ENCODE measurements around the gene SPATA21.

The SPATA21 gene

GRCh38 chr1:16434501-16434900 is 2.7 kb downstream of the SPATA21 start:
- Histone ChIP-seq H3K4me1 (no peaks in the 10 kb centered on the region), H3K4me3 (no peak overlapping the region), H3K36me3 (no peaks in the 10 kb centered on the region), H3K27me3 (peaks cover 0 to 6% of the 10 kb centered on the region in 2 donors), H3K27ac (no peak overlapping the region), H3K9me3 (no peaks in the 10 kb centered on the region)
- no peak for TF ChIP-seq CTCF (IDR thresholded peaks at IDR 0.05)
- intact Hi-C loops (cut with DNase I; ENCODE audit: low total_unique reads), result no loop called here
- DNase-seq, result no peak

GRCh38 chr1:16434007-16434406 is 3.2 kb downstream of the SPATA21 start:
- no peaks in the 10 kb centered on the region for H3K36me3 ChIP-seq
- no peak overlapping the region for H3K4me3 ChIP-seq
- H3K27ac ChIP-seq, result no peak overlapping the region
- DNase-seq, result no peak
- intact Hi-C loops (cut with DNase I; ENCODE audit: low total_unique reads), result no loop called here
- TF ChIP-seq CTCF (IDR thresholded peaks at IDR 0.05), result no peak
- no peaks in the 10 kb centered on the region for H3K4me1 ChIP-seq
- no peaks in the 10 kb centered on the region for H3K9me3 ChIP-seq
- peaks cover 0 to 6% of the 10 kb centered on the region in 2 donors for H3K27me3 ChIP-seq

GRCh38 chr1:16433030-16433429 is 4.2 kb downstream of the SPATA21 start:
- intact Hi-C loops (cut with DNase I; ENCODE audit: low total_unique reads), result no loop called here
- no peak overlapping the region for H3K4me3 ChIP-seq
- peaks cover 0 to 6% of the 10 kb centered on the region in 2 donors for H3K27me3 ChIP-seq
- H3K9me3 ChIP-seq, result no peaks in the 10 kb centered on the region
- H3K4me1 ChIP-seq, result no peaks in the 10 kb centered on the region
- H3K27ac ChIP-seq, result no peak overlapping the region
- H3K36me3 ChIP-seq, result no peaks in the 10 kb centered on the region
- DNase-seq, result no peak
- TF ChIP-seq CTCF (IDR thresholded peaks at IDR 0.05), result no peak

- intact Hi-C loops (cut with DNase I; ENCODE audit: low total_unique reads), result no loop called here
- Histone ChIP-seq H3K4me1 (no peaks in the 10 kb centered on the region), H3K27me3 (peaks cover 0 to 6% of the 10 kb centered on the region in 2 donors), H3K9me3 (no peaks in the 10 kb centered on the region), H3K36me3 (no peaks in the 10 kb centered on the region), H3K27ac (no peak overlapping the region), H3K4me3 (no peak overlapping the region)
- no peak for TF ChIP-seq CTCF (IDR thresholded peaks at IDR 0.05)
- no peak for DNase-seq
These were observed 6.6 kb downstream of the SPATA21 start for GRCh38 chr1:16430606-16431005.

- DNase-seq, result no peak
- Histone ChIP-seq H3K27ac (no peak overlapping the region), H3K36me3 (no peaks in the 10 kb centered on the region), H3K4me3 (no peak overlapping the region), H3K4me1 (no peaks in the 10 kb centered on the region), H3K27me3 (peaks cover 0 to 7% of the 10 kb centered on the region in 2 donors), H3K9me3 (no peaks in the 10 kb centered on the region)
- no peak for TF ChIP-seq CTCF (IDR thresholded peaks at IDR 0.05)
- intact Hi-C loops (cut with DNase I; ENCODE audit: low total_unique reads), result no loop called here
These were observed 11.8 kb downstream of the SPATA21 start for GRCh38 chr1:16425125-16426025.
